H1 (cell line): ENCODE data around the gene DCLRE1B. TPM values are rescaled to one million over a fixed set of nuclear protein-coding genes. Genes with fewer than 3 reads are reported as not detected.

Source experiments
- CTCF ChIA-PET: fragments of 300-600 bp; sonication (Branson Sonifier 250); formaldehyde crosslinking; loops from one replicate; lab custom pipeline; 2021; ENCODE audit not compliant: partially characterized antibody; lab: Charles Lee
- POLR2A ChIA-PET: fragments of 300-600 bp; sonication (Branson Sonifier 250); formaldehyde crosslinking; loops from one replicate; lab custom pipeline; 2021; ENCODE audit warnings: inconsistent platforms; ENCODE audit not compliant: partially characterized antibody; lab: Charles Lee
- DNase-seq, 2 experiments: peaks; one replicate each; pipeline versions ENCODE4 v3.0.0 to v3.0.0-alpha.2; 2010 to 2022; ENCODE audit warnings: low spot score in 2 of 2, low read depth in 1 of 2, mixed read lengths in 1 of 2
- FAIRE-seq: peaks from 2 replicates; lab custom pipeline; 2011; peaks lifted over from hg19 to GRCh38; lab: Jason Lieb, UNC
- H2AFZ ChIP-seq: 2 replicates; pipeline ENCODE4 v1.8.1; 2012; ENCODE audit warnings: low read length, inconsistent platforms
- H2AK5ac ChIP-seq: 2 replicates; pipeline ENCODE4 v1.6.1; 2013; ENCODE audit warnings: low read depth, low read length
- H2BK120ac ChIP-seq: replicated peaks from 2 replicates; pipeline ENCODE3; 2013; ENCODE audit warnings: low read depth, low read length, inconsistent platforms
- H2BK12ac ChIP-seq: 2 replicates; pipeline ENCODE4 v1.6.1; 2013; ENCODE audit warnings: low read depth, low read length
- H2BK15ac ChIP-seq: 2 replicates; pipeline ENCODE4 v1.6.1; 2013; ENCODE audit warnings: low read length
- H2BK20ac ChIP-seq: 2 replicates; pipeline ENCODE4 v1.6.1; 2013; ENCODE audit warnings: low read length
- H2BK5ac ChIP-seq: 2 replicates; pipeline ENCODE4 v1.6.1; 2013; ENCODE audit warnings: low read depth, low read length
- H3K14ac ChIP-seq: 2 replicates; pipeline ENCODE4 v1.6.1; 2013; ENCODE audit warnings: inconsistent platforms; ENCODE audit not compliant: insufficient read length
- H3K18ac ChIP-seq: 2 replicates; pipeline ENCODE4 v1.6.1; 2013; ENCODE audit warnings: low read length; ENCODE audit errors: extremely low read depth
- H3K23ac ChIP-seq: 2 replicates; pipeline ENCODE4 v1.6.1; 2013; ENCODE audit warnings: inconsistent platforms; ENCODE audit not compliant: insufficient read length
- H3K23me2 ChIP-seq: 2 replicates; pipeline ENCODE4 v1.6.1; 2013; ENCODE audit warnings: low read depth, low read length
- H3K27ac ChIP-seq: 2 replicates; pipeline ENCODE4 v1.6.1; 2011; ENCODE audit warnings: low read depth, low read length, inconsistent platforms
- H3K27me3 ChIP-seq, 4 experiments: replicated peaks in 1 of 4; 1 replicate in 1 of 4; 2 replicates in 3 of 4; pipeline versions ENCODE4 v1.6.1 to v1.8.1; 2011 to 2013; ENCODE audit warnings: low read length in 3 of 4, mild to moderate bottlenecking in 3 of 4, inconsistent platforms in 2 of 4, mixed read lengths in 2 of 4, moderate library complexity in 1 of 4; ENCODE audit not compliant: control insufficient read depth in 3 of 4, insufficient read depth in 3 of 4; ENCODE audit errors: extremely low read depth in 1 of 4
- H3K36me3 ChIP-seq, 4 experiments: 2 replicates each; pipeline versions ENCODE4 v1.6.1 to v1.8.1; 2011 to 2013; ENCODE audit warnings: mild to moderate bottlenecking in 4 of 4, low read length in 3 of 4, moderate library complexity in 2 of 4, control low read depth in 1 of 4, inconsistent platforms in 1 of 4; ENCODE audit not compliant: insufficient read depth in 4 of 4, control insufficient read depth in 2 of 4
- H3K4ac ChIP-seq: replicated peaks from 2 replicates; pipeline ENCODE3; 2013; ENCODE audit warnings: low read length, low read depth, mixed read lengths, inconsistent platforms; ENCODE audit not compliant: insufficient read length
- H3K4me1 ChIP-seq, 4 experiments: replicated peaks in 1 of 4; 1 replicate in 1 of 4; 2 replicates in 3 of 4; pipeline versions ENCODE4 v1.6.1 to v1.8.1; 2011 to 2013; ENCODE audit warnings: low read length in 3 of 4, inconsistent platforms in 2 of 4, mixed read lengths in 1 of 4; ENCODE audit not compliant: insufficient read depth in 4 of 4, control insufficient read depth in 3 of 4
- H3K4me2 ChIP-seq, 2 experiments: 2 replicates each; pipeline versions ENCODE4 v1.6.1 to v1.8.1; 2011 to 2013; ENCODE audit warnings: low read depth in 2 of 2, low read length in 2 of 2, control low read depth in 1 of 2, inconsistent platforms in 1 of 2, mild to moderate bottlenecking in 1 of 2; ENCODE audit not compliant: insufficient read depth in 1 of 2
- H3K4me3 ChIP-seq, 4 experiments: fragments of 200-600, 300-600 bp in 1 of 4; sonication (generic), shearing (Covaris generic), sonication (Bioruptor Twin) in 1 of 4; 2 replicates each; pipeline versions ENCODE4 v1.5.1 to v1.8.1; 2011 to 2016; ENCODE audit warnings: low read length in 4 of 4, low read depth in 3 of 4, control low read depth in 2 of 4, inconsistent platforms in 2 of 4, mild to moderate bottlenecking in 2 of 4, mixed read lengths in 1 of 4, moderate library complexity in 1 of 4; ENCODE audit not compliant: insufficient read depth in 2 of 4; ENCODE audit errors: extremely low read depth in 1 of 4
- H3K56ac ChIP-seq: replicated peaks from 2 replicates; pipeline ENCODE3; 2013; ENCODE audit warnings: low read depth, mild to moderate bottlenecking, mixed read lengths, low read length, inconsistent platforms; ENCODE audit not compliant: insufficient read length
- H3K79me1 ChIP-seq: 2 replicates; pipeline ENCODE4 v1.6.1; 2013; ENCODE audit warnings: low read depth, low read length, control low read depth
- H3K79me2 ChIP-seq, 2 experiments: 2 replicates each; pipeline versions ENCODE4 v1.6.1 to v1.8.1; 2012 to 2013; ENCODE audit warnings: low read length in 2 of 2, mild to moderate bottlenecking in 2 of 2, inconsistent platforms in 1 of 2; ENCODE audit not compliant: insufficient read depth in 2 of 2, control insufficient read depth in 1 of 2
- H3K9ac ChIP-seq, 4 experiments: replicated peaks in 1 of 4; 1 replicate in 1 of 4; 2 replicates in 3 of 4; pipeline versions ENCODE4 v1.6.1 to v1.8.1; 2011 to 2013; ENCODE audit warnings: low read depth in 3 of 4, low read length in 3 of 4, control low read depth in 2 of 4, mild to moderate bottlenecking in 2 of 4, moderate library complexity in 2 of 4, inconsistent platforms in 1 of 4; ENCODE audit errors: extremely low read depth in 1 of 4
- H3K9me3 ChIP-seq, 2 experiments: 2 replicates each; pipeline versions ENCODE4 v1.6.1 to v1.8.1; 2012 to 2013; ENCODE audit warnings: mild to moderate bottlenecking in 2 of 2, moderate library complexity in 2 of 2, control low read depth in 1 of 2, inconsistent platforms in 1 of 2, low read depth in 1 of 2, low read length in 1 of 2, mixed read lengths in 1 of 2; ENCODE audit not compliant: insufficient read depth in 2 of 2
- H4K20me1 ChIP-seq, 2 experiments: replicated peaks in 1 of 2; 2 replicates each; pipeline versions ENCODE3 to v1.8.1; 2011 to 2013; ENCODE audit warnings: inconsistent platforms in 2 of 2, low read length in 2 of 2, mild to moderate bottlenecking in 1 of 2; ENCODE audit not compliant: insufficient read depth in 2 of 2, control insufficient read depth in 1 of 2
- H4K5ac ChIP-seq: 2 replicates; pipeline ENCODE4 v1.6.1; 2013; ENCODE audit warnings: low read length, low read depth, mixed read lengths, inconsistent platforms; ENCODE audit not compliant: insufficient read length
- H4K8ac ChIP-seq: 2 replicates; pipeline ENCODE4 v1.8.0; 2013; ENCODE audit warnings: mild to moderate bottlenecking, moderate library complexity, low read length, inconsistent platforms; ENCODE audit not compliant: insufficient read depth; ENCODE audit errors: extremely low read depth
- H4K91ac ChIP-seq: replicated peaks from 2 replicates; pipeline ENCODE3; 2013; ENCODE audit warnings: low read length, mixed read lengths, inconsistent platforms; ENCODE audit not compliant: insufficient read length
- CBX8 ChIP-seq: fragments of 300-800, 300-1000 bp; sonication (generic); IDR thresholded peaks from 2 replicates; pipeline ENCODE4 v1.7.1; 2016; ENCODE audit warnings: low read depth, low read length, borderline replicate concordance
- CHD1 ChIP-seq: IDR thresholded peaks from 2 replicates; pipeline ENCODE4 v1.6.1; 2012; ENCODE audit warnings: low read depth, low read length, improper control_type of control experiment
- CTBP2 ChIP-seq: IDR thresholded peaks from 2 replicates; pipeline ENCODE4 v1.7.0; 2011; ENCODE audit warnings: borderline replicate concordance, mild to moderate bottlenecking, moderate library complexity, mixed read lengths, low read length; ENCODE audit not compliant: insufficient read depth, insufficient read length
- EGR1 ChIP-seq: IDR thresholded peaks from 2 replicates; pipeline ENCODE4 v1.6.1; 2011; ENCODE audit warnings: low read depth, low read length, borderline replicate concordance
- EP300 ChIP-seq, 2 experiments: IDR thresholded peaks; 1 replicate in 1 of 2; 2 replicates in 1 of 2; pipeline ENCODE4 v1.6.1; 2011 to 2012; ENCODE audit warnings: low read depth in 2 of 2, low read length in 2 of 2, mild to moderate bottlenecking in 2 of 2, borderline replicate concordance in 1 of 2, inconsistent platforms in 1 of 2, moderate library complexity in 1 of 2
- FOSL1 ChIP-seq: IDR thresholded peaks from 2 replicates; pipeline ENCODE4 v1.6.1; 2011; ENCODE audit warnings: mild to moderate bottlenecking, low read depth, low read length, moderate library complexity; ENCODE audit not compliant: insufficient read depth
- HDAC6 ChIP-seq: IDR thresholded peaks from one replicate; pipeline ENCODE4 v1.7.1; 2012; ENCODE audit warnings: low read depth, mild to moderate bottlenecking, inconsistent platforms, low read length, moderate library complexity
- KDM5A ChIP-seq: fragments of 200-600 bp; IDR thresholded peaks from 2 replicates; pipeline ENCODE4 v1.7.1; 2012; ENCODE audit warnings: mild to moderate bottlenecking, low read length, inconsistent platforms, mixed read lengths
- TBP ChIP-seq: IDR thresholded peaks from 2 replicates; pipeline ENCODE4 v1.6.1; 2011; ENCODE audit warnings: low read depth, low read length, improper control_type of control experiment
- WGBS, 2 experiments: shearing (Covaris generic) in 1 of 2; methylation state at CpG; one replicate each; pipeline versions ENCODE4 v1.1.6 to v1.1.7; 2013 to 2015; ENCODE audit warnings: low lambda C conversion rate in 2 of 2, mixed read lengths in 2 of 2, inconsistent platforms in 1 of 2, low coverage in 1 of 2, missing lambda C conversion rate in 1 of 2; ENCODE audit not compliant: insufficient replicate concordance in 2 of 2, insufficient coverage in 1 of 2, insufficient read length in 1 of 2; ENCODE audit errors: extremely low coverage in 1 of 2, missing lambda C conversion rate in 1 of 2; 5-methylcytosine and 5-hydroxymethylcytosine counted together
- polyA plus RNA-seq, 7 experiments: library from polyadenylated mRNA; depleted of rRNA in 3 of 7; stranded (reverse) in 5 of 7; unstranded in 2 of 7; fragments of >200 nt in 5 of 7; fragments of 200-250 nt in 2 of 7; gene quantifications; 1 replicate in 5 of 7; 2 replicates in 1 of 7; 4 replicates in 1 of 7; pipeline versions ENCODE4 v1.2.1 to v1.2.3, GENCODE V29; 2011 to 2013; ENCODE audit warnings: missing spikeins in 2 of 7, mixed read lengths in 2 of 7
- total RNA-seq: library from RNA; stranded (reverse); fragmentation: NEBNext Ultra II Directional; extraction: Animal tissue kit (Norgen Biotek cat#: 25700); gene quantifications from 2 replicates; pipeline ENCODE4 v1.2.1, GENCODE V29; 2021

The DCLRE1B gene
- total and polyA plus RNA-seq, 2 of the 8 experiments (the other 6 are each of a cell fraction or from before 2014, with no cell fraction given), result 5.5 to 11.0 TPM

- DNase-seq (no peak), FAIRE-seq (no peak)
- peaks cover 0 to 5% (median 2%) of the 10 kb centered on the region in 4 experiments; a peak in 2 of 8 replicates for H3K36me3 ChIP-seq
- no peak overlapping the region for H3K4me2 ChIP-seq
- H3K56ac ChIP-seq, result no peak overlapping the region
- POLR2A ChIA-PET, result no interaction called here
- WGBS, 2 experiments, result 94% methylated on average over 10 of the region's 11 CpGs; no CpG with 5 or more reads in 1 of the 2 experiments
- no peak overlapping the region for H3K14ac ChIP-seq
- no peak overlapping the region for H2AK5ac ChIP-seq
- H4K91ac ChIP-seq, result no peak overlapping the region
- H3K79me2 ChIP-seq, result no peaks in the 10 kb centered on the region
- H3K4me3 ChIP-seq, result no peak overlapping the region
- TF ChIP-seq CTBP2 (no peak), HDAC6 (no peak), EP300 (IDR thresholded peaks at IDR 0.05; ENCODE audit: borderline replicate concordance in 1 of 2, low read depth in 2 of 2, low read length in 2 of 2) (no peak), KDM5A (no peak), CHD1 (no peak), EGR1 (no peak), FOSL1 (no peak), CBX8 (no peak), TBP (no peak)
- H2AFZ ChIP-seq, result no peak overlapping the region
- H2BK120ac ChIP-seq, result no peak overlapping the region
- H4K20me1 ChIP-seq, result no peaks in the 10 kb centered on the region
- no peak overlapping the region for H3K27ac ChIP-seq
- no peak overlapping the region for H4K5ac ChIP-seq
- no peak overlapping the region for H2BK5ac ChIP-seq
- H3K9me3 ChIP-seq, result no peaks in the 10 kb centered on the region
- no peak overlapping the region for H3K23ac ChIP-seq
- H3K9ac ChIP-seq, result no peak overlapping the region
- H3K4ac ChIP-seq, result no peak overlapping the region
- no peaks in the 10 kb centered on the region for H3K23me2 ChIP-seq
- H3K79me1 ChIP-seq, result no peaks in the 10 kb centered on the region
- H2BK15ac ChIP-seq, result no peak overlapping the region
- H2BK12ac ChIP-seq, result no peak overlapping the region
- H2BK20ac ChIP-seq, result no peak overlapping the region
- H3K4me1 ChIP-seq, result no peaks in the 10 kb centered on the region
- no peaks in the 10 kb centered on the region for H3K27me3 ChIP-seq
- H4K8ac ChIP-seq, result no peak overlapping the region
- CTCF ChIA-PET, result no interaction called here
- no peak overlapping the region for H3K18ac ChIP-seq
Observed at GRCh38 chr1:113891631-113892220, 13.4 kb upstream of the DCLRE1B start.
